HCT116 (cell line): ENCODE measurements around the gene SLC22A15. TPM values are rescaled to one million over a fixed set of nuclear protein-coding genes. Genes with fewer than 3 reads are reported as not detected.

Experiments
- ATAC-seq: fragments of 200-7000 bp; cut with Tn5 transposase; 2 replicates; pipeline ENCODE4 v1.9.1; 2020; ENCODE audit warnings: mild to moderate bottlenecking, moderate library complexity
- BruUV-seq: library from RNA; stranded (reverse); fragments of 400-500 nt; replicated peaks from 2 replicates; lab custom pipeline; 2021; lab: Mats Ljungman, UMichigan
- CTCF ChIA-PET: fragments of 300-600 bp; sonication (Branson Sonifier 250); formaldehyde crosslinking; loops from one replicate; lab custom pipeline; 2021; ENCODE audit warnings: antibody characterized with exemption; lab: Charles Lee
- POLR2A ChIA-PET: fragments of 300-600, 350-600 bp; sonication (Branson Sonifier 250); formaldehyde crosslinking; loops from one replicate; lab custom pipeline; 2021; ENCODE audit warnings: antibody characterized with exemption; lab: Charles Lee
- RAD21 ChIA-PET, 2 experiments: fragments of 300-600 bp; sonication (Branson Sonifier 250); formaldehyde crosslinking; loops; one replicate each; lab custom pipeline; 2023; ENCODE audit warnings: low total read pairs in 2 of 2; ENCODE audit not compliant: uncharacterized antibody in 2 of 2, unreplicated experiment in 2 of 2, low non-redundant PET in 1 of 2; lab: Charles Lee
- DNase-seq: peaks from one replicate; pipeline ENCODE4 v3.0.0-alpha.2; 2010; ENCODE audit warnings: low read depth, low spot score
- H2AFZ ChIP-seq: fragments of 200-600 bp; shearing (Covaris generic), sonication (generic); 2 replicates; pipeline ENCODE4 v1.6.1; 2017; ENCODE audit warnings: low read depth, mixed run types, mixed read lengths, antibody characterized with exemption, low read length; ENCODE audit not compliant: poor library complexity, severe bottlenecking
- H3K27ac ChIP-seq: 2 replicates; pipeline ENCODE4 v1.5.1; 2012; ENCODE audit warnings: low read depth, low read length
- H3K27me3 ChIP-seq: fragments of 200-600 bp; sonication (generic); 2 replicates; pipeline ENCODE4 v1.6.1; 2016; ENCODE audit warnings: mixed run types, low read length, mixed read lengths; ENCODE audit not compliant: insufficient read depth
- H3K36me3 ChIP-seq, 2 experiments: fragments of 200-500 bp in 1 of 2; fragments of 200-600 bp in 1 of 2; sonication (Bioruptor generic) in 1 of 2; sonication (generic) in 1 of 2; 2 replicates each; pipeline versions ENCODE4 v1.5.1 to v1.6.1; 2014 to 2016; ENCODE audit warnings: low read length in 2 of 2, inconsistent platforms in 1 of 2, mixed read lengths in 1 of 2, mixed run types in 1 of 2; ENCODE audit not compliant: insufficient read depth in 2 of 2, control insufficient read depth in 1 of 2
- H3K4me1 ChIP-seq, 2 experiments: fragments of 200-600 bp in 1 of 2; sonication (generic) in 1 of 2; 2 replicates each; pipeline versions ENCODE4 v1.5.1 to v1.6.1; 2012 to 2017; ENCODE audit warnings: low read length in 2 of 2, inconsistent platforms in 1 of 2, mild to moderate bottlenecking in 1 of 2, mixed read lengths in 1 of 2, mixed run types in 1 of 2, moderate library complexity in 1 of 2; ENCODE audit not compliant: insufficient read depth in 2 of 2, control insufficient read depth in 1 of 2
- H3K4me2 ChIP-seq: fragments of 200-600 bp; sonication (generic); 2 replicates; pipeline ENCODE4 v1.6.1; 2017; ENCODE audit warnings: mixed run types, low read length, mixed read lengths
- H3K4me3 ChIP-seq, 2 experiments: fragments of 200-600 bp in 1 of 2; sonication (generic) in 1 of 2; replicated peaks in 1 of 2; 2 replicates each; pipeline ENCODE4 v1.5.1; 2011 to 2016; ENCODE audit warnings: low read length in 2 of 2, control low read depth in 1 of 2, low read depth in 1 of 2, mild to moderate bottlenecking in 1 of 2, mixed read lengths in 1 of 2, mixed run types in 1 of 2
- H3K79me2 ChIP-seq: fragments of 200-600 bp; sonication (generic); 2 replicates; pipeline ENCODE4 v1.6.1; 2017; ENCODE audit warnings: mild to moderate bottlenecking, mixed run types, low read length, moderate library complexity, mixed read lengths; ENCODE audit not compliant: insufficient read depth
- H3K9ac ChIP-seq: fragments of 200-600 bp; sonication (generic); 2 replicates; pipeline ENCODE4 v1.6.1; 2016; ENCODE audit warnings: low read length, mixed read lengths
- H3K9me2 ChIP-seq: fragments of 200-600 bp; sonication (generic), shearing (Covaris generic); 2 replicates; pipeline ENCODE4 v1.6.1; 2017; ENCODE audit warnings: mixed run types, mild to moderate bottlenecking, moderate library complexity; ENCODE audit not compliant: insufficient read depth
- H3K9me3 ChIP-seq, 2 experiments: fragments of 200-500 bp in 1 of 2; fragments of 200-600 bp in 1 of 2; sonication (Bioruptor generic) in 1 of 2; sonication (generic) in 1 of 2; 2 replicates each; pipeline ENCODE4 v1.6.1; 2014 to 2017; ENCODE audit warnings: low read length in 2 of 2, mixed read lengths in 2 of 2, inconsistent platforms in 1 of 2, low read depth in 1 of 2, mild to moderate bottlenecking in 1 of 2, mixed run types in 1 of 2, moderate library complexity in 1 of 2; ENCODE audit not compliant: control insufficient read depth in 1 of 2, insufficient read depth in 1 of 2
- H4K20me1 ChIP-seq: fragments of 200-600 bp; sonication (generic), shearing (Covaris generic); 2 replicates; pipeline ENCODE4 v1.6.1; 2017; ENCODE audit warnings: mixed run types, mild to moderate bottlenecking, moderate library complexity; ENCODE audit not compliant: insufficient read depth
- EZH2 ChIP-seq: fragments of 200-600 bp; sonication (generic); IDR thresholded peaks from 2 replicates; pipeline ENCODE4 v1.6.1; 2017; ENCODE audit warnings: antibody characterized with exemption, mixed run types
- intact Hi-C: fragments of 100-400 bp; cut with micrococcal nuclease; formaldehyde crosslinking; loops from 2 replicates; pipeline ENCODE4 v1.10.0; 2022
- total RNA-seq: library from RNA; stranded (reverse); gene quantifications from one replicate; pipeline ENCODE4 v1.2.1, GENCODE V29; 2021; ENCODE audit not compliant: unreplicated experiment

Gene SLC22A15
- total RNA-seq, 1 experiment from 2014 or later: 3.1 TPM

DNA sequence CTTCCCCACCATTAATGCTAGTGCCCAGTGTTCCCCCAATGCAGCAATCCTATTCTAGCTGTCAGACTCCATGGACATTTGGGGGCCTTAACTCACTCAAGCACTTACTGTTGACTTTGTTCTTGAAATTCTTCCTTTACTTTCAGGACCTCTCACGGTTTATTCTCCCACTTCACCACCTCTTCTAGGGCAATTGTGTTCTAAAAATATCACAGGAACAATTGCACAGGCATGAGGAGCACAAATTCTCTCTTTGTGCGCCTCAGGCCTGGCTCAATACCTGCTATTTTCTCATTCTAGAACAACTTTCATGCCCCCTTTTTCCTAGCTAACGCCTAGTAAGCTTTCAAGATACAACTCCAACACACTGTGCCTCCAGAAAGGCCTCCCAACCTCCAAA is 142.2 kb downstream of the SLC22A15 start:
- BruUV-seq: no TSS peak
- CTCF ChIA-PET: no interaction called here
- H4K20me1 ChIP-seq: no peaks in the 10 kb centered on the region
- no peak for DNase-seq
- H3K27me3 ChIP-seq: no peaks in the 10 kb centered on the region
- H3K36me3 ChIP-seq: no peaks in the 10 kb centered on the region
- H3K27ac ChIP-seq: no peak overlapping the region
- RAD21 ChIA-PET: no interaction called here
- no peak for ATAC-seq
- no peak overlapping the region for H3K9ac ChIP-seq
- H3K9me2 ChIP-seq: no peaks in the 10 kb centered on the region
- H3K4me2 ChIP-seq: no peak overlapping the region
- no peaks in the 10 kb centered on the region for H3K9me3 ChIP-seq
- no peak overlapping the region for H3K4me3 ChIP-seq
- no peak for TF ChIP-seq EZH2
- intact Hi-C loops: no loop called here
- H3K79me2 ChIP-seq: no peaks in the 10 kb centered on the region
- H3K4me1 ChIP-seq: peaks cover 0 to 18% of the 10 kb centered on the region in 2 experiments; a peak in 2 of 4 replicates
- POLR2A ChIA-PET: no interaction called here
- no peak overlapping the region for H2AFZ ChIP-seq

Other genes with a start within 250 kb of the SLC22A15 start
- not detected for gene CASQ2, start 207.8 kb upstream of the SLC22A15 start, total RNA-seq
- not detected for gene NHLH2, start 135.4 kb upstream of the SLC22A15 start, total RNA-seq
- not detected for gene MAB21L3, start 134.9 kb downstream of the SLC22A15 start, total RNA-seq